Spleen (tissue), 11 donors: ENCODE results near the gene TTLL1. TPM values are rescaled to one million over a fixed set of nuclear protein-coding genes. Genes with fewer than 3 reads are reported as not detected.

Experiments
- DNase-seq: peaks from one replicate; pipeline ENCODE4 v3.0.0-alpha.2; 2020
- H3K27ac ChIP-seq, 8 donors: fragments of 200-600 bp; sonication (generic) in 7 of 8; 1 replicate in 4 of 8; 2 replicates in 4 of 8; pipeline versions ENCODE4 v1.5.0 to v1.8.0; 2016 to 2021; ENCODE audit warnings: inconsistent platforms in 4 of 8, mild to moderate bottlenecking in 4 of 8, moderate library complexity in 1 of 8
- H3K27me3 ChIP-seq, 7 donors: fragments of 200-600 bp; sonication (generic) in 6 of 7; replicated peaks in 1 of 7; 1 replicate in 4 of 7; 2 replicates in 3 of 7; pipeline versions ENCODE4 v1.5.0 to v1.8.0; 2016 to 2021; ENCODE audit warnings: inconsistent platforms in 3 of 7, mild to moderate bottlenecking in 1 of 7
- H3K36me3 ChIP-seq, 6 donors: fragments of 200-600 bp; sonication (generic) in 5 of 6; 1 replicate in 4 of 6; 2 replicates in 2 of 6; pipeline versions ENCODE4 v1.5.0 to v1.8.0; 2016 to 2021; ENCODE audit warnings: inconsistent platforms in 2 of 6
- H3K4me1 ChIP-seq, 6 donors: fragments of 200-600 bp; sonication (generic) in 5 of 6; 1 replicate in 3 of 6; 2 replicates in 3 of 6; pipeline versions ENCODE4 v1.5.0 to v1.8.0; 2016 to 2021; ENCODE audit warnings: inconsistent platforms in 3 of 6
- H3K4me3 ChIP-seq, 8 donors: fragments of 200-600 bp; sonication (generic) in 7 of 8; 1 replicate in 4 of 8; 2 replicates in 4 of 8; pipeline versions ENCODE4 v1.5.0 to v1.8.0; 2016 to 2021; ENCODE audit warnings: inconsistent platforms in 4 of 8, mild to moderate bottlenecking in 4 of 8, moderate library complexity in 2 of 8
- H3K9me3 ChIP-seq, 8 donors: fragments of 200-600 bp; sonication (generic) in 7 of 8; 1 replicate in 4 of 8; 2 replicates in 4 of 8; pipeline versions ENCODE4 v1.5.0 to v1.8.0; 2016 to 2021; ENCODE audit warnings: inconsistent platforms in 4 of 8
- POLR2A ChIP-seq, 3 donors: fragments of 450-650 bp; IDR thresholded peaks; one replicate each; pipeline ENCODE4 v1.5.1; 2017; ENCODE audit warnings: antibody characterized with exemption in 3 of 3, mild to moderate bottlenecking in 1 of 3
- POLR2AphosphoS5 ChIP-seq, 3 donors: sonication (generic); formaldehyde crosslinking; IDR thresholded peaks; one replicate each; pipeline ENCODE4 v1.5.1; 2017; ENCODE audit warnings: antibody characterized with exemption in 3 of 3
- WGBS, 5 donors: extraction: QIAGEN DNeasy Blood & Tissue Kit in 3 of 5; methylation state at CpG; one replicate each; pipeline versions ENCODE4 v1.1.5 to v1.1.7; 2013 to 2018; 5-methylcytosine and 5-hydroxymethylcytosine counted together
- intact Hi-C: fragments of 100-400 bp; cut with DNase I; formaldehyde crosslinking; loops from one replicate; pipeline ENCODE4 v1.15.0; 2023; ENCODE audit warnings: low total_unique reads
- polyA plus RNA-seq, 3 donors: library from polyadenylated mRNA; stranded (reverse); fragments of 200-250 nt; gene quantifications; one replicate each; pipeline ENCODE4 v1.2.1, GENCODE V29; 2013
- total RNA-seq, 7 donors: library from RNA; depleted of rRNA in 3 of 7; stranded (reverse); fragments of >200 nt in 3 of 7; fragmentation: NEBNext Ultra II Directional in 4 of 7; extraction: Animal tissue kit (Norgen Biotek cat#: 25700) in 4 of 7; gene quantifications; one replicate each; pipeline versions ENCODE4 v1.1.0 to v1.2.1, GENCODE V29; 2016 to 2021
- TF ChIP-seq, protein P1 (sequence below), 11 experiments: fragments of 200-600 bp in 7 of 11; fragments of 450-650 bp in 4 of 11; sonication (generic) in 4 of 11; IDR thresholded peaks in 8 of 11; conservative IDR thresholded peaks in 3 of 11; 1 replicate in 7 of 11; 2 replicates in 4 of 11; pipeline versions ENCODE4 v1.4.0 to v1.8.0; 2016 to 2021; ENCODE audit warnings: antibody characterized with exemption in 11 of 11, inconsistent platforms in 4 of 11, mild to moderate bottlenecking in 1 of 11
- donor health status: healthy with polysubstance abuse.
- donor health status: DM: no; HTN: no; CAD: no; lungs with moderate emphysema.
- donor health status: DM: no; HTN: no; CAD: no.
- donor health status: Bipolar disorder and iron deficiency.
- donor health status: healthy.
- donor health status: DM: no; HTN: no; CAD: no.
- donor health status: DM: yes; HTN: yes; CAD: no.

TTLL1 gene
- total and polyA plus RNA-seq, 10 donors = 2.8 to 5.6 (median 3.6) TPM

DNA sequence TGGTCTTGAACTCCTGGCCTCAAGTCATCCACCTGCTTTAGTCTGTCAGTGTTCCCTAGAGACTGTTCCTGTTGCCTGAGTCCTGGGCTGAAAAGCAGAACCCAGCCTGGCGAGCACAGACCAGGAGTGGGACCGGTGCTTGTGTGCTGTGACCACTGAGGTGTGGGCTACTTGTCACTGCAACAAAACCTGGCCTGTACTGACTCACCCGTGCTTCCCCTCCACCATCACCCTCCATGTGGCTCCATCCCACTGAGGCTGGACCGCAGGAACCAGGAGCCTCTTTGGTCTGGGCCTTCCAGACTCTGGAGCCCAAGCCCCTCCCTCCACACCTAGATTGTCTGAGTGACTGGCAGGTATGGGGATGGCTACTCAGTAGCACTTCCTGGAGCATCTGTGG lies 45.4 kb upstream of the TTLL1 start:
- H3K4me3 ChIP-seq = no peak overlapping the region
- peaks cover 0 to 89% (median 55%) of the 10 kb centered on the region in 6 donors for H3K36me3 ChIP-seq
- no peaks in the 10 kb centered on the region for H3K9me3 ChIP-seq
- H3K27me3 ChIP-seq = no peaks in the 10 kb centered on the region
- 92 to 100% (median 95%) methylated on average over 4 of the region's 4 CpGs for WGBS, 5 donors
- peaks cover 0 to 34% (median 12%) of the 10 kb centered on the region in 6 donors for H3K4me1 ChIP-seq
- no peak overlapping the region for H3K27ac ChIP-seq
- TF ChIP-seq, protein P1, sequence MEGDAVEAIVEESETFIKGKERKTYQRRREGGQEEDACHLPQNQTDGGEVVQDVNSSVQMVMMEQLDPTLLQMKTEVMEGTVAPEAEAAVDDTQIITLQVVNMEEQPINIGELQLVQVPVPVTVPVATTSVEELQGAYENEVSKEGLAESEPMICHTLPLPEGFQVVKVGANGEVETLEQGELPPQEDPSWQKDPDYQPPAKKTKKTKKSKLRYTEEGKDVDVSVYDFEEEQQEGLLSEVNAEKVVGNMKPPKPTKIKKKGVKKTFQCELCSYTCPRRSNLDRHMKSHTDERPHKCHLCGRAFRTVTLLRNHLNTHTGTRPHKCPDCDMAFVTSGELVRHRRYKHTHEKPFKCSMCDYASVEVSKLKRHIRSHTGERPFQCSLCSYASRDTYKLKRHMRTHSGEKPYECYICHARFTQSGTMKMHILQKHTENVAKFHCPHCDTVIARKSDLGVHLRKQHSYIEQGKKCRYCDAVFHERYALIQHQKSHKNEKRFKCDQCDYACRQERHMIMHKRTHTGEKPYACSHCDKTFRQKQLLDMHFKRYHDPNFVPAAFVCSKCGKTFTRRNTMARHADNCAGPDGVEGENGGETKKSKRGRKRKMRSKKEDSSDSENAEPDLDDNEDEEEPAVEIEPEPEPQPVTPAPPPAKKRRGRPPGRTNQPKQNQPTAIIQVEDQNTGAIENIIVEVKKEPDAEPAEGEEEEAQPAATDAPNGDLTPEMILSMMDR (IDR thresholded peaks at IDR 0.05 in 8 of 11, conservative IDR thresholded peaks at IDR 0.05 in 3 of 11) = no peak
- DNase-seq = no peak
- intact Hi-C loops = no loop called here

DNA sequence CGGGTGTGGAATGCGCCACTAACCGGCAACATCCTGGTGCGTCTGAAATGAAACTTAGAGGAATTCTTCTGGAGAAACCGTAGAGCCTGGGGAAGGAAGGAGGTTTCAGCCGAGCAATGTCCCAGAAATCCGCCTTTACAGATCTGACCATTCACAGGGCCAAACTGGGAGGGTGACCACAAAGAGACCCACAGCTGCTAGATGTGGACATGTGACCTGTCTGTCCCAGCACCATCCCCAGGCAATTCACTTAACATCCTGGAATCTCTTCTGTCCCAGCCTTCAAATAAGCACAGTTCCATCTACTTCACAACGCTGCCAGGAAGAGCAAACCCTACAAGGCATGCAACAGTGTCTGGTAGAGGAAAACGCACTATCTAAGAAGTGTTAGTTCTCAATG lies 44.2 kb upstream of the TTLL1 start:
- H3K36me3 ChIP-seq = peaks cover 0 to 77% (median 54%) of the 10 kb centered on the region in 6 donors
- no peaks in the 10 kb centered on the region for H3K9me3 ChIP-seq
- peaks cover 0 to 8% (median 0%) of the 10 kb centered on the region in 7 donors for H3K27me3 ChIP-seq
- no peak overlapping the region for H3K27ac ChIP-seq
- DNase-seq = no peak
- 82 to 97% (median 88%) methylated on average over 6 to 9 of the region's 9 CpGs for WGBS, 5 donors
- intact Hi-C loops = no loop called here
- H3K4me3 ChIP-seq = no peak overlapping the region
- no peak for TF ChIP-seq POLR2AphosphoS5 (IDR thresholded peaks at IDR 0.05)
- no peak for TF ChIP-seq POLR2A (IDR thresholded peaks at IDR 0.05)
- TF ChIP-seq, protein P1 (IDR thresholded peaks at IDR 0.05 in 8 of 11, conservative IDR thresholded peaks at IDR 0.05 in 3 of 11) = no peak
- H3K4me1 ChIP-seq = peaks cover 0 to 45% (median 17%) of the 10 kb centered on the region in 6 donors

DNA sequence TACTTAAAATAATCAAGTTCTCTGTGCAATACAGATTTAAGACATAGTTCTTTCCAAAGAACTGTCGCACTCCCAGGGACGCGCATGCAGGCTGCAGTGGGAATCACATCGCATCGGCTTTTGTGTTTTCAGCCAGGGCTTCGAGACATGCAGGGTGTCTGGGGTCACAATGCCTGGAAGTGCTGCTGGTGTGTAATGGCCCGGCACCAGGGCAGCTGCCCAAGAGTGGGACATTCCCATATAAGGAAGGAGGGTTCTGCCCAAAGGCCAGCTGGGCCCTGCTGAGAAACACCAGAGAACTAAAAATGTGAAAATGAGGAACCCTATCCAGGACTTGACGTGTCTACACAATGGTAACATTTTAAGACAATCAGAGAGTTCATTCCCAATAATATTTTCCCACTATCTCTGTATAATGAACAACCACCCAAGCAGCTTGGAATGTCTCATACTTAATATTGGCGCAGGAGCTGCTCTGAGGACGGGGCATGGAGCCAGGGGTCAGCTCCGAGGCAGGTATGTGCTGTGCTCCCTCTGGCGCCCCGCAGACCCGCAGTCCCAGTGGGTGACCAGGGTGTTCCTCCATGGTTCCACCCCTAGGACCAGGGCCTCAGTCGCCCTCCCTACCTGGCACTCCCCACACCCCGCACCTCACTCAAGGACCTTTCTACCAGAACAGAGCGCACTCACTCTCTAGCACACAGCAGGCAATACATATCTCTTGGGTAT lies 42.7 kb upstream of the TTLL1 start:
- H3K4me3 ChIP-seq = no peak overlapping the region
- peaks cover 0 to 20% (median 0%) of the 10 kb centered on the region in 7 donors for H3K27me3 ChIP-seq
- peaks cover 0 to 48% (median 16%) of the 10 kb centered on the region in 6 donors for H3K4me1 ChIP-seq
- DNase-seq = no peak
- H3K9me3 ChIP-seq = no peaks in the 10 kb centered on the region
- intact Hi-C loops = no loop called here
- 92 to 95% (median 92%) methylated on average over 15 to 17 of the region's 17 CpGs for WGBS, 5 donors
- no peak overlapping the region for H3K27ac ChIP-seq
- no peak for TF ChIP-seq POLR2A (IDR thresholded peaks at IDR 0.05)
- no peak for TF ChIP-seq POLR2AphosphoS5 (IDR thresholded peaks at IDR 0.05)
- TF ChIP-seq, protein P1 (IDR thresholded peaks at IDR 0.05 in 8 of 11, conservative IDR thresholded peaks at IDR 0.05 in 3 of 11) = no peak
- H3K36me3 ChIP-seq = peaks cover 0 to 62% (median 40%) of the 10 kb centered on the region in 6 donors
